ENCODE results near the gene SCG5.

Gene SCG5

GRCh38 chr15:32729700-32730395 lies 88.3 kb downstream of the SCG5 start:
- DNase-seq, result no peak

- peak in 1 of 2 donors; percentile 13 for DNase-seq
These were observed 89.5 kb downstream of the SCG5 start for GRCh38 chr15:32730677-32731654.

GRCh38 chr15:32732574-32733157 lies 91.2 kb downstream of the SCG5 start:
- DNase-seq, result no peak

- no peak for DNase-seq
These were observed 91.8 kb downstream of the SCG5 start for GRCh38 chr15:32733281-32733680.

GRCh38 chr15:32735989-32736700 lies 94.6 kb downstream of the SCG5 start:
- DNase-seq, result no peak

GRCh38 chr15:32736701-32737061 lies 95.2 kb downstream of the SCG5 start:
- no peak for DNase-seq

GRCh38 chr15:32737304-32737703 lies 95.8 kb downstream of the SCG5 start:
- no peak for DNase-seq

- no peak for DNase-seq
These were observed 97.2 kb downstream of the SCG5 start for GRCh38 chr15:32738666-32739065.

GRCh38 chr15:32739522-32740063 lies 98.1 kb downstream of the SCG5 start:
- DNase-seq, result no peak

- DNase-seq, result no peak
These were observed 102.1 kb downstream of the SCG5 start for GRCh38 chr15:32743411-32744140.

- DNase-seq, result no peak
These were observed 104.8 kb downstream of the SCG5 start for GRCh38 chr15:32746116-32746857.

Measured in CD4-positive, alpha-beta T cell treated with Interleukin-1 beta for 1 hour (primary cell).